Activated T-cell treated with anti-CD3 and anti-CD28 coated beads, Interleukin-2, amount 50 U/mL, for 1 hour (primary cell): ENCODE data around the gene TGFB3.

Experiments
- DNase-seq: peaks from one replicate; pipeline ENCODE4 v3.0.0-alpha.2; 2020

The TGFB3 gene

GRCh38 chr14:75986439-75986765 lies 4.6 kb upstream of the TGFB3 start:
- DNase-seq, result no peak

GRCh38 chr14:75985618-75986438 lies 4.0 kb upstream of the TGFB3 start, which contains the start of gene IFT43:
IFT43 (plus strand) TSS chr14:75985763; CDS start chr14:75985787, 24 bp downstream.
- peak; percentile 91 for DNase-seq

GRCh38 chr14:75984674-75985073 lies 2.9 kb upstream of the TGFB3 start:
- DNase-seq, result no peak

- no peak for DNase-seq
These were observed 1.2 kb upstream of the TGFB3 start for GRCh38 chr14:75983019-75983358.

- DNase-seq, result peak; percentile 86
These were observed 647 bp upstream of the TGFB3 start for GRCh38 chr14:75982266-75983018.

- no peak for DNase-seq
These were observed 939 bp downstream of the TGFB3 start for GRCh38 chr14:75980856-75981255.

GRCh38 chr14:75979648-75980565 lies 1.9 kb downstream of the TGFB3 start:
- DNase-seq, result no peak

GRCh38 chr14:75979071-75979571 lies 2.7 kb downstream of the TGFB3 start:
- DNase-seq, result peak; percentile 38

- DNase-seq, result no peak
These were observed 3.5 kb downstream of the TGFB3 start for GRCh38 chr14:75978249-75978731.

- DNase-seq, result no peak
These were observed 4.2 kb downstream of the TGFB3 start for GRCh38 chr14:75977582-75977943.

- no peak for DNase-seq
These were observed 4.8 kb downstream of the TGFB3 start for GRCh38 chr14:75976826-75977581.

- no peak for DNase-seq
These were observed 8.9 kb downstream of the TGFB3 start for GRCh38 chr14:75972801-75973421.

GRCh38 chr14:75971509-75971908 lies 10.3 kb downstream of the TGFB3 start:
- no peak for DNase-seq

- DNase-seq, result no peak
These were observed 10.8 kb downstream of the TGFB3 start for GRCh38 chr14:75970989-75971388.

- no peak for DNase-seq
These were observed 11.9 kb downstream of the TGFB3 start for GRCh38 chr14:75969891-75970290.

GRCh38 chr14:75969126-75969525 lies 12.7 kb downstream of the TGFB3 start:
- DNase-seq, result no peak

- no peak for DNase-seq
These were observed 13.3 kb downstream of the TGFB3 start for GRCh38 chr14:75968456-75968855.

GRCh38 chr14:75967866-75968265 lies 13.9 kb downstream of the TGFB3 start:
- DNase-seq, result no peak

- DNase-seq, result no peak
These were observed 20.1 kb downstream of the TGFB3 start for GRCh38 chr14:75961662-75962061.

GRCh38 chr14:75960231-75960630 lies 21.6 kb downstream of the TGFB3 start:
- no peak for DNase-seq

- no peak for DNase-seq
These were observed 22.8 kb downstream of the TGFB3 start for GRCh38 chr14:75959031-75959430.

- no peak for DNase-seq
These were observed 29.3 kb downstream of the TGFB3 start for GRCh38 chr14:75952489-75952888.
